ENCODE results near the gene KCNK4.
"Not testable (repeated sequence)": the region's sequence is repeated elsewhere in the genome, so short reads cannot be mapped to it uniquely, and the experiment has no call there.

KCNK4 gene

GRCh38 chr11:64318766-64319761 lies 28.0 kb downstream of the KCNK4 start:
- FAIRE-seq (no peak), DNase-seq (ENCODE audit: insufficient read length, low spot score) (no peak)
- no peak for TF ChIP-seq POLR2A (IDR thresholded peaks at IDR 0.05; ENCODE audit: low read depth, low read length)

GRCh38 chr11:64320556-64320955 lies 29.5 kb downstream of the KCNK4 start:
- DNase-seq (ENCODE audit: insufficient read length, low spot score) (no peak), FAIRE-seq (no peak)
- TF ChIP-seq POLR2A (IDR thresholded peaks at IDR 0.05; ENCODE audit: low read depth, low read length), result no peak

GRCh38 chr11:64321026-64321425 lies 29.9 kb downstream of the KCNK4 start:
- no peak for TF ChIP-seq POLR2A (IDR thresholded peaks at IDR 0.05; ENCODE audit: low read depth, low read length)
- FAIRE-seq (no peak), DNase-seq (ENCODE audit: insufficient read length, low spot score) (no peak)

GRCh38 chr11:64321533-64321932 lies 30.4 kb downstream of the KCNK4 start:
- no peak for TF ChIP-seq POLR2A (IDR thresholded peaks at IDR 0.05; ENCODE audit: low read depth, low read length)
- FAIRE-seq (no peak), DNase-seq (ENCODE audit: insufficient read length, low spot score) (no peak)

GRCh38 chr11:64322925-64323260 lies 31.8 kb downstream of the KCNK4 start:
- FAIRE-seq, result no peak
- no peak for TF ChIP-seq POLR2A (IDR thresholded peaks at IDR 0.05; ENCODE audit: low read depth, low read length)
- no peak for DNase-seq (ENCODE audit: insufficient read length, low spot score)

GRCh38 chr11:64323373-64323772 lies 32.3 kb downstream of the KCNK4 start:
- FAIRE-seq (no peak), DNase-seq (ENCODE audit: insufficient read length, low spot score) (no peak)
- TF ChIP-seq POLR2A (IDR thresholded peaks at IDR 0.05; ENCODE audit: low read depth, low read length), result no peak

- FAIRE-seq; DNase-seq (ENCODE audit: insufficient read length, low spot score): not testable (repeated sequence)
Measured at GRCh38 chr11:64323984-64324383, 32.9 kb downstream of the KCNK4 start.

GRCh38 chr11:64324692-64325469 lies 33.8 kb downstream of the KCNK4 start:
- no peak for DNase-seq (ENCODE audit: insufficient read length, low spot score)
- TF ChIP-seq POLR2A (IDR thresholded peaks at IDR 0.05; ENCODE audit: low read depth, low read length), result no peak
- FAIRE-seq, result no peak

GRCh38 chr11:64327375-64327774 lies 36.3 kb downstream of the KCNK4 start:
- DNase-seq (ENCODE audit: insufficient read length, low spot score), result no peak

GRCh38 chr11:64327993-64328392 lies 36.9 kb downstream of the KCNK4 start:
- no peak for TF ChIP-seq POLR2A (IDR thresholded peaks at IDR 0.05; ENCODE audit: low read depth, low read length)
- no peak for DNase-seq (ENCODE audit: insufficient read length, low spot score)
- FAIRE-seq, result no peak

More at GRCh38 chr11:64327375-64327774, 36.3 kb downstream of the KCNK4 start:
- no peak for FAIRE-seq
- TF ChIP-seq POLR2A (IDR thresholded peaks at IDR 0.05; ENCODE audit: low read depth, low read length), result no peak

GRCh38 chr11:64330888-64331287 lies 39.8 kb downstream of the KCNK4 start:
- no peak for DNase-seq (ENCODE audit: insufficient read length, low spot score)
- no peak for FAIRE-seq
- no peak for TF ChIP-seq POLR2A (IDR thresholded peaks at IDR 0.05; ENCODE audit: low read depth, low read length)

- peak; percentile 20 for FAIRE-seq
- DNase-seq (ENCODE audit: insufficient read length, low spot score), result peak; percentile 90
- TF ChIP-seq POLR2A (IDR thresholded peaks at IDR 0.05; ENCODE audit: low read depth, low read length), result no peak
Measured at GRCh38 chr11:64331569-64332371, 40.7 kb downstream of the KCNK4 start.

- TF ChIP-seq POLR2A (IDR thresholded peaks at IDR 0.05; ENCODE audit: low read depth, low read length), result no peak
- DNase-seq (ENCODE audit: insufficient read length, low spot score) (no peak), FAIRE-seq (no peak)
Measured at GRCh38 chr11:64333556-64333955, 42.5 kb downstream of the KCNK4 start.

Measured in H54 (cell line).